ENCODE data around the gene IL1RL2. TPM values are rescaled to one million over a fixed set of nuclear protein-coding genes. Genes with fewer than 3 reads are reported as not detected.

The IL1RL2 gene
- total and polyA plus RNA-seq, 4 donors = 0.35 to 1.3 (median 0.82) TPM

- H3K9me3 ChIP-seq (ENCODE audit: control insufficient read depth in 4 of 4, insufficient read depth in 3 of 4, low read length in 3 of 4) = peaks cover 0 to 2% (median 0%) of the 10 kb centered on the region in 4 donors
- no peaks in the 10 kb centered on the region for H3K27me3 ChIP-seq (ENCODE audit: control insufficient read depth in 3 of 3, insufficient read depth in 3 of 3, low read length in 2 of 3)
- WGBS, 2 donors = 84 to 87% methylated on average over 5 of the region's 5 CpGs
- H3K4me1 ChIP-seq (ENCODE audit: control insufficient read depth in 5 of 5, insufficient read depth in 5 of 5, low read length in 5 of 5) = peaks cover 0 to 10% (median 7%) of the 10 kb centered on the region in 5 donors
- ATAC-seq (ENCODE audit: insufficient read depth, low FRiP score) = no peak
- TF ChIP-seq CTCF (IDR thresholded peaks at IDR 0.05; ENCODE audit: control extremely low read depth, extremely low read depth) = peak; percentile 21
- no peak overlapping the region for H3K4me3 ChIP-seq
- no peak overlapping the region for H3K9ac ChIP-seq (ENCODE audit: insufficient read depth in 1 of 2, low read length in 2 of 2)
- DNase-seq = peak in 1 of 3 donors; percentile 31
- no peak overlapping the region for H3K27ac ChIP-seq (ENCODE audit: low read depth in 1 of 2, low read length in 1 of 2)
- no peaks in the 10 kb centered on the region for H3K36me3 ChIP-seq (ENCODE audit: control insufficient read depth in 4 of 4, insufficient read depth in 4 of 4, low read length in 4 of 4)
Measured at GRCh38 chr2:102235491-102235890, 48.7 kb downstream of the IL1RL2 start.

- no peak for TF ChIP-seq CTCF (IDR thresholded peaks at IDR 0.05; ENCODE audit: control extremely low read depth, extremely low read depth)
- H3K9me3 ChIP-seq (ENCODE audit: control insufficient read depth in 4 of 4, insufficient read depth in 3 of 4, low read length in 3 of 4) = peaks cover 0 to 2% (median 0%) of the 10 kb centered on the region in 4 donors
- no peak overlapping the region for H3K9ac ChIP-seq (ENCODE audit: insufficient read depth in 1 of 2, low read length in 2 of 2)
- ATAC-seq (ENCODE audit: insufficient read depth, low FRiP score) = no peak
- DNase-seq = no peak
- no peak overlapping the region for H3K27ac ChIP-seq (ENCODE audit: low read depth in 1 of 2, low read length in 1 of 2)
- no peak overlapping the region for H3K4me3 ChIP-seq
- H3K27me3 ChIP-seq (ENCODE audit: control insufficient read depth in 3 of 3, insufficient read depth in 3 of 3, low read length in 2 of 3) = no peaks in the 10 kb centered on the region
- WGBS, 2 donors = 91 to 94% methylated on average over 5 of the region's 5 CpGs
- peaks cover 0 to 9% (median 8%) of the 10 kb centered on the region in 5 donors for H3K4me1 ChIP-seq (ENCODE audit: control insufficient read depth in 5 of 5, insufficient read depth in 5 of 5, low read length in 5 of 5)
- no peaks in the 10 kb centered on the region for H3K36me3 ChIP-seq (ENCODE audit: control insufficient read depth in 4 of 4, insufficient read depth in 4 of 4, low read length in 4 of 4)
Measured at GRCh38 chr2:102236132-102236531, 49.3 kb downstream of the IL1RL2 start.

GRCh38 chr2:102237176-102237575, 50.4 kb downstream of the IL1RL2 start:
- no peak for ATAC-seq (ENCODE audit: insufficient read depth, low FRiP score)

More at GRCh38 chr2:102237176-102237575, 50.4 kb downstream of the IL1RL2 start:
- peaks cover 0 to 2% (median 0%) of the 10 kb centered on the region in 4 donors for H3K9me3 ChIP-seq (ENCODE audit: control insufficient read depth in 4 of 4, insufficient read depth in 3 of 4, low read length in 3 of 4)
- H3K4me1 ChIP-seq (ENCODE audit: control insufficient read depth in 5 of 5, insufficient read depth in 5 of 5, low read length in 5 of 5) = peaks cover 0 to 10% (median 8%) of the 10 kb centered on the region in 5 donors
- H3K4me3 ChIP-seq = no peak overlapping the region
- no peak for TF ChIP-seq CTCF (IDR thresholded peaks at IDR 0.05; ENCODE audit: control extremely low read depth, extremely low read depth)
- H3K27ac ChIP-seq (ENCODE audit: low read depth in 1 of 2, low read length in 1 of 2) = no peak overlapping the region
- no peaks in the 10 kb centered on the region for H3K36me3 ChIP-seq (ENCODE audit: control insufficient read depth in 4 of 4, insufficient read depth in 4 of 4, low read length in 4 of 4)
- no peaks in the 10 kb centered on the region for H3K27me3 ChIP-seq (ENCODE audit: control insufficient read depth in 3 of 3, insufficient read depth in 3 of 3, low read length in 2 of 3)
- no peak overlapping the region for H3K9ac ChIP-seq (ENCODE audit: insufficient read depth in 1 of 2, low read length in 2 of 2)
- DNase-seq = no peak
- WGBS, 2 donors = 84 to 96% methylated on average over 11 of the region's 11 CpGs
